HUES64 (cell line): ENCODE data around the gene ARPC5L. TPM values are rescaled to one million over a fixed set of nuclear protein-coding genes. Genes with fewer than 3 reads are reported as not detected.

Experiments
- H3K27ac ChIP-seq: 2 replicates; pipeline ENCODE4 v1.7.0; 2013; ENCODE audit warnings: low read depth, low read length, inconsistent platforms
- H3K27me3 ChIP-seq: 2 replicates; pipeline ENCODE4 v1.6.1; 2013; ENCODE audit warnings: mild to moderate bottlenecking, low read length; ENCODE audit not compliant: insufficient read depth
- H3K36me3 ChIP-seq: 2 replicates; pipeline ENCODE4 v1.6.1; 2013; ENCODE audit warnings: mild to moderate bottlenecking, low read length; ENCODE audit not compliant: insufficient read depth
- H3K4me1 ChIP-seq: 2 replicates; pipeline ENCODE4 v1.6.1; 2013; ENCODE audit warnings: mild to moderate bottlenecking, low read length, moderate library complexity; ENCODE audit not compliant: insufficient read depth
- H3K4me3 ChIP-seq: 2 replicates; pipeline ENCODE4 v1.5.1; 2013; ENCODE audit warnings: mild to moderate bottlenecking, low read length, moderate library complexity
- H3K9ac ChIP-seq: 2 replicates; pipeline ENCODE4 v1.6.1; 2013; ENCODE audit warnings: mild to moderate bottlenecking, low read depth, low read length
- H3K9me3 ChIP-seq: 2 replicates; pipeline ENCODE4 v1.6.1; 2013; ENCODE audit warnings: low read depth, low read length; ENCODE audit not compliant: insufficient read depth
- WGBS: fragments of 150-250, 120-280 bp; methylation state at CpG from one replicate; pipeline ENCODE4 v1.1.7; 2013; ENCODE audit warnings: missing lambda C conversion rate; 5-methylcytosine and 5-hydroxymethylcytosine counted together
- polyA plus RNA-seq, 2 experiments: library from polyadenylated mRNA; stranded (reverse); fragments of 50-300 nt; gene quantifications; one replicate each; pipeline ENCODE4 v1.2.3, GENCODE V29; 2013

The ARPC5L gene
- 57.9 TPM for polyA plus RNA-seq (2013, experiment 1 of 2)
- polyA plus RNA-seq (2013, experiment 2 of 2), result 50.6 TPM

DNA sequence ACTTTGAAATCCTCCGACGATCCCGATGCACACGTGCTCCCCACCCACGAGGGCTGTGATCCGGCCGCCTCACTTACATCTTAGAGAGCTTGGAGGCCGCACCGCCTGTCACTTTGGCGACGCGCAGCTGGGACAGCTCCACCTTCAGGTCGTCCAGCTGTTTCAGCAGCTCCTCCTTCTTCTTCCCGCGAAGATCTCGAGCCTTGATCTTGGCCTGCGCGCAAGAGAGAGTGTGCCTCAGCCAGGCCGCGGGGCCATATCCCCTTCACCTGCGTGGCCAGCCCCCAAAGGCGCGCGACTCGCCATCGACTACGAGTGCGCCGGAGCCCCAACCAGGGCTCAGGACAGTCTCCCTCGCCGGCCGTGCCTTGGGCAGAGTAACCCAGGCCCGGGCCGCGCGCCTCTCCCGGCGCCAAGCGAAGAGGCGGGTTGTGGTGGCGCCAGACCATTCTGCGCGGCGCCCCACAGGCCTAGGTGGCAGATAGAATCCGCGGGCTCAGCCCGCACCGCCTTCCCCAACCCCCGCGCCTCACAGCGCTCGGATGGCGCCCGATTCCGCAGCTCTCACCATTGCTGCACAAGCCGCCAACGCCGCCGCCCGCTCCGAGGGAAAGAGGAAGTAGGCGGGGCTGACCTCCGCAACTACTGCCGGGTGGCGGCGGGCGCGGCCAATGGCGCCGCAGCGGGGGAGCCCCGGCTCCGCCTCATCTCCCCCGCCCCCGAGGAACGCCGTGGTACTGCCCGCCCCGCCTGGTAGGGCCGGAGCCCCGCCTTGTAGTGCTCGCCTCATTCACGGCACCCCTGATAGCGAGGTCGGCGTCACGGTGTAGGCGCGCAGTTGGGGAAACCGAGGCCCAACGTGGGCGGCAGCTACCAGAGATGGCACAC lies at the start of gene ARPC5L, which contains the start of gene RPL35:
ARPC5L (plus strand) TSS at position 789 of the 888 bp plus-strand sequence. CDS start 7,161 bp downstream, outside the sequence.
RPL35 (minus strand) TSS at position 616 of the 888 bp plus-strand sequence; CDS start at position 571, 45 bp downstream.
- WGBS, result under 1% methylated on average over 92 of the region's 92 CpGs
- peaks cover 8% of the 10 kb centered on the region for H3K4me1 ChIP-seq
- no peaks in the 10 kb centered on the region for H3K27me3 ChIP-seq
- H3K36me3 ChIP-seq, result peaks cover 48% of the 10 kb centered on the region
- peak within 1 kb of the TSS; percentile 97 for H3K27ac ChIP-seq
- H3K9ac ChIP-seq, result peak within 1 kb of the TSS; percentile 99
- no peaks in the 10 kb centered on the region for H3K9me3 ChIP-seq
- H3K4me3 ChIP-seq, result peak within 1 kb of the TSS; percentile 97

DNA sequence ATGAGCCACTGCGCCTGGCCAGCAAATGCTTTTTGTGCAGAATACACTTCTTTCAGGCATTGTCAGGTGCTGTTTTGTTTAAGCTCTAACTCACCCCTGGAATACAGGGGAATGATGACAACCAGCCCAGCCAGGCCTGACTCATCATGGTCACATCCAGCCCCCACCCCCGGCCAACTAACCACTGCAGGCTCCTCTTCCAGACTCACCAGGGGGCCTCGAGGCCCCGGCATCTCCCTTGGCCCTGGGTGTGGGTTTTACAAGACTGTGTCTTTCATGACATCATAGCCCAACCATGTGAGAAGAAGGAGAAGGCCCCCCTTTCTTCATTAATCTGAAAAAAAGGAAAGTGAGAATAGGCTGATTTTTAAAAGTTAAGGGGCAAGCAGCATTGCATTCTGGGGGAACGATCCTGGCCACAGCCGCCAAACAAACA lies 49.5 kb upstream of the ARPC5L start:
- no peaks in the 10 kb centered on the region for H3K36me3 ChIP-seq
- WGBS, result 64% methylated on average over 6 of the region's 6 CpGs
- no peak overlapping the region for H3K9ac ChIP-seq

DNA sequence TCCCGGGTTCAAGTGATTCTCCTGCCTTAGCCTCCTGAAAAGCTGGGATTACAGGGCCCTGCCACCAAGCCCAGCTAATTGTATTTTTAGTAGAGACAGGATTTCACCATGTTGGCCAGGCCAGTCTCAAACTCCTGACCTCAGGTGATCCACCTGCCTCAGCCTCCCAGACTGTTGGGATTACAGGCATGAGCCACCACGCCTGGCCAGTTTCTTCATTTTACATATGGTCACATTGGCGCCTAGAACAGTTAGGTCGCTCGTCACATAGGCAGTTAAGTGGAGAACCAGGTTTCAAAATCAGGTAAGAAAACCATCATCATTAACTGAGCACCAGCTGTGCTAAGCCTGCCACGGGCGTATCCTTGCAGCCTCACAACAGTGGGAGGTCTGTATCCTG lies 48.9 kb upstream of the ARPC5L start:
- Histone ChIP-seq H3K36me3 (no peaks in the 10 kb centered on the region), H3K27me3 (no peaks in the 10 kb centered on the region), H3K9ac (no peak overlapping the region), H3K4me3 (no peak overlapping the region), H3K4me1 (peaks cover 28% of the 10 kb centered on the region), H3K27ac (no peak overlapping the region), H3K9me3 (no peaks in the 10 kb centered on the region)
- 81% methylated on average over 7 of the region's 7 CpGs for WGBS

More for the DNA sequence above, 49.5 kb upstream of the ARPC5L start:
- no peak overlapping the region for H3K4me3 ChIP-seq
- no peaks in the 10 kb centered on the region for H3K27me3 ChIP-seq
- no peaks in the 10 kb centered on the region for H3K9me3 ChIP-seq
- H3K4me1 ChIP-seq, result peaks cover 28% of the 10 kb centered on the region
- H3K27ac ChIP-seq, result no peak overlapping the region

DNA sequence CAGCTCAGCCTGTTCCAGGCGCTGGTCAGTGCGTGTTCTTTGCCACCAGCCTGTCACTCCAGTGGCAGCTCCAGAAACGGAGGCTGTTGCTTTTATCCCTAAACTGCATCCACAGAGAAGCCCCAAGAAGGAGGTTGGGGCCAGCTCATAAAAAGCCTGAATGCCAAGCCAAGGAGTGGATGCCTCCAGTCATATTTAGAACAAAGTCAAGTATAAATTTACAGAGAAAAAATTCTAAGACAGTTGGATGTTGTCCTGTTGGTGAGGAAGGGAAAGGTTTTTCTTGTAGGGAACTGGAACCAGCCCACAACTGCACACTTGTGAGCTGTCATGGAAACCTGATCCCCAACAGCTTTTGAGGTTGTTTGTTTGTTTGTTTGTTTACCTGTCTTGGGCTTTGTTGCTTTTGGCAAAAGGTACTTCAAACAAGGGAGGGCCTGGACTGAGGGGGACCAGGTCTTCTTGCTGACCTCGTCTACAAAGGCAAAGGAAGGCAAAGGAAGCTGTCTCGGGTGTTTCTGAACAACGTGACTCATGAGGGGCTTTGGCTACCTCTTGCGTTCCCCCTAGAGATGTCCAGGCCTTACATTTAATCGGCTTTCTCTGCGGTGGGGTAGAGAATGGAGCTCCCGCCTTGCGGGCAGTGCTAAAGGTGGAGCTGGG lies 48.3 kb upstream of the ARPC5L start:
- H3K27ac ChIP-seq, result no peak overlapping the region
- 79% methylated on average over 11 of the region's 11 CpGs for WGBS
- no peaks in the 10 kb centered on the region for H3K27me3 ChIP-seq
- H3K36me3 ChIP-seq, result no peaks in the 10 kb centered on the region
- H3K4me1 ChIP-seq, result peaks cover 30% of the 10 kb centered on the region
- H3K9ac ChIP-seq, result no peak overlapping the region
- H3K4me3 ChIP-seq, result no peak overlapping the region
- no peaks in the 10 kb centered on the region for H3K9me3 ChIP-seq

DNA sequence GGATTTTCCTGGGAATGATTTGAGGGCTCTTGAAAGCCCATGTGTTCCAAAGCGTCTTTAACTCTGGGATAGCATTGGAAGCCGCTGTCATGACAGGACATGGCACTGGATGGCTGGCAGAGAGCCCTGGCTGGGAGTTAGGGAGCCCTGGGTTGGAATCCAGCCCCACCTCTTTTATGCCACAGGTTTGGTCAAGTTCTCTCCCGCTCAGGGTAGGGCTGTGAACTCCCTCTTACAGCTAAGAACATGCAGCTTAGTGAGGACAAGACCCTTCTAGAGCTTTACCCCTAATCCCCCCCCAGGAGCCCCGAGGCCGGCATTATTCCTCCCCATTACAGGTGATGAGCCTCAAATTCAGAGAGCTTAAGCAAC lies 47.8 kb upstream of the ARPC5L start:
- 89% methylated on average over 5 of the region's 5 CpGs for WGBS
- Histone ChIP-seq H3K4me1 (peaks cover 32% of the 10 kb centered on the region), H3K9me3 (no peaks in the 10 kb centered on the region), H3K27ac (no peak overlapping the region), H3K9ac (no peak overlapping the region), H3K36me3 (no peaks in the 10 kb centered on the region), H3K4me3 (no peak overlapping the region), H3K27me3 (no peaks in the 10 kb centered on the region)

DNA sequence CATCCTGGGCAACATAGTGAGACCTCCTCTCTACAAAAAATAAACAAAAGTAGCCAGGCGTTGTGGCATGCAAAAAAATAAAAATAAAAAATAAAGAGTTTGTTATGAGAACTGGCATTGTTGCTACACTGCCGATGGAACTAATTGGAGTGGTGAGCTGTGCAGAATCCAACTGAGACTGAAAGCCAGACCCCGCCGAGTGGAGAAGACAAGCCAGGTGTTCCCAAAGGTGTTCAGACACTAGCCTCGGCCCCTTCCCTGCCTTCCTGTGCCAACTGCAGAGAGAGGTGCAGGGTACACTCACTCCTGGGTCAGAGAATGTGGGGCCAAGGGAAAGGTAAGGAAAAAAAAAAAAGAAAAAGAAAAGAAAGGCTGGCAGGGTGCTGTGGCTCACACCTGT lies 46.3 kb upstream of the ARPC5L start:
- no peak overlapping the region for H3K4me3 ChIP-seq
- no peaks in the 10 kb centered on the region for H3K9me3 ChIP-seq
- H3K36me3 ChIP-seq, result no peaks in the 10 kb centered on the region
- H3K27me3 ChIP-seq, result no peaks in the 10 kb centered on the region
- H3K9ac ChIP-seq, result no peak overlapping the region
- whole genome bisulfite sequencing, result 95% methylated on average over 5 of the region's 5 CpGs
- H3K4me1 ChIP-seq, result peaks cover 27% of the 10 kb centered on the region
- no peak overlapping the region for H3K27ac ChIP-seq

DNA sequence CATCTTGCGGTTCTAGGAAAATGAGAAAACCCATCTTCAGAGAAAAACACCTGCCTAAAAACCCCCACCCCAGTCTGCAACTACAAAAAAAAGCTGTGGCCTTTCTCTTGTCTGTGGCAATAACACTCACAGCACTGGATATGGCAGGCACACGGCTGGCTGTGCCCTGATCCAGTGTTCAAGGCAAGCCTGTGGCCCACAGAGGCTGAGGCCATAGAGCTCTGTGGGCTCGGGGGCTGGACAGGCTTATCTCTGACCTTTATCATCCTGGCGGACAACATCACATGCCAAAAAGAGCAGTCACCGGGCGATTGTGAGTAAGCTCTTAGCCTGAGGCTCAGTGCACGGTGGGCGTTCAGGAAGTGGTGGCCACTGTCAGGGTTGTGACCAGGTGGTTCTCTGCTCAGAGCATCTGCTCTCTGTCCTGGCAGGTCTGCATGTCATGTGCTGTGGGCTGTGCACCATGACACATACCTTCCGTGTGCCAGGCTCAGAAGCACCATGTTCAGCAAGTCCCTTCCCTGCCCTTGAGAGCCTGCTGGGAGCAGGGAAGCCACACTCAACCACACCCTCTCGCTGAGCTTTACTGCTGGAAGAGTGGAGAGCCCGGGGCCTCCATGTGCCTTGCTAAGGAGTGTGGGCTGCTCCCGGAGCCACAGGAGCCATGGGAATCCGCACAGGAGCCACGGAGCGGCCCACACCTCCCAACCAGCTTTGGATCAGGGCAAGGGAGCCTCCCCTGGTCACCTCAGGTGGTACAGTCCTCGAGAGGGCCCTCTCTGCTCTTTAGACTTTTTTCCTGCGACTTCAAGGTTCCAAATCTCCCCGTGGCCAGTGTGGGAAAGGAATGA lies 43.3 kb upstream of the ARPC5L start:
- Histone ChIP-seq H3K36me3 (no peaks in the 10 kb centered on the region), H3K9ac (no peak overlapping the region), H3K27me3 (no peaks in the 10 kb centered on the region), H3K4me3 (no peak overlapping the region), H3K27ac (no peak overlapping the region), H3K4me1 (peaks cover 6% of the 10 kb centered on the region), H3K9me3 (no peaks in the 10 kb centered on the region)
- WGBS, result 79% methylated on average over 18 of the region's 18 CpGs

DNA sequence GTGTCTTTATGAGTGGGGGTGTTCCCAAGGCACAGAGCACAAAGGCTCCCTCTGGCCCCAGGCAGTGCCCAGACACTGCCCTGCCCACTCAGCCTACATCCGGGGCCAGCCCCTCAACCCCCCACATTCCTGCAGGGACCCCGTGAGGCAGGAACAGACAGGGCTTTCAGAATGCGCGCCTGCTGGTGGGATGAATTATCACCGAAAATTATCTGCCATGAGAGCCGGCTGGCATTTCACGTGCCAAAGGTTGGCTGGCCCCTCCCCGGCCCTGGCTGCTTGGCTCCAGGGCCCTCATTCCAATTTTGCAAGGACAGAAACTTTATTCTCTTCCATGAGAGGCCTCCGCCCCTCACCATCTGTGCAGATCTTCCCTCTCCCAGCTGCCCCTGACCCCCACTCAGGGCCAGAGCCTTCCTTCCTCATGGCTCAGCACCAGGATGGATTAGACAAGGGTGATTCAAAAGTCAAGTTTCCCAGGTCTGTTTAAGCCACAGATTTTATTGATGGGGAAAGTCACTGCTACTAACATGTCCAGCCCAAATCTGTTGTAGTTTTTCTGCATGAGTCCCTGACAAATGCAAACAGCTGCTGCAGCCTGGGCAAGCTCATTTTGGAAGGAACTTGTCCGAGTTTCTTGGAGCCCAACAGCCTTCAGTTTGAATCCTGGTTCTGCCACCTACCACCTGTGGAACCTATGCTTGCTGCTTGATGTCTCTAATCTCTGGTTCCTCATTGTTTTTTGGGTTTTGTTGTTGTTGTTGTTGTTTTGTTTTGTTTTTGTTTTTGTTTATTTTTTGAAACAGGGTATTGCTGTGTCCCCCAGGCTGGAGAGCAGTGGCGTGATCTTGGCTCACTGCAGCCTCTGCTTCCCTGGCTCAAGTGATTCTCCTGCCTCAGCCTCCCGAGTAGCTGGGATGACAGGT lies 41.0 kb upstream of the ARPC5L start:
- H3K36me3 ChIP-seq, result no peaks in the 10 kb centered on the region
- H3K9me3 ChIP-seq, result no peaks in the 10 kb centered on the region
- no peaks in the 10 kb centered on the region for H3K27me3 ChIP-seq
- no peak overlapping the region for H3K9ac ChIP-seq
- peaks cover 5% of the 10 kb centered on the region; the same call in 1 of the 2 replicates for H3K4me1 ChIP-seq
- no peak overlapping the region for H3K4me3 ChIP-seq
- H3K27ac ChIP-seq, result no peak overlapping the region
- WGBS, result 88% methylated on average over 12 of the region's 12 CpGs

DNA sequence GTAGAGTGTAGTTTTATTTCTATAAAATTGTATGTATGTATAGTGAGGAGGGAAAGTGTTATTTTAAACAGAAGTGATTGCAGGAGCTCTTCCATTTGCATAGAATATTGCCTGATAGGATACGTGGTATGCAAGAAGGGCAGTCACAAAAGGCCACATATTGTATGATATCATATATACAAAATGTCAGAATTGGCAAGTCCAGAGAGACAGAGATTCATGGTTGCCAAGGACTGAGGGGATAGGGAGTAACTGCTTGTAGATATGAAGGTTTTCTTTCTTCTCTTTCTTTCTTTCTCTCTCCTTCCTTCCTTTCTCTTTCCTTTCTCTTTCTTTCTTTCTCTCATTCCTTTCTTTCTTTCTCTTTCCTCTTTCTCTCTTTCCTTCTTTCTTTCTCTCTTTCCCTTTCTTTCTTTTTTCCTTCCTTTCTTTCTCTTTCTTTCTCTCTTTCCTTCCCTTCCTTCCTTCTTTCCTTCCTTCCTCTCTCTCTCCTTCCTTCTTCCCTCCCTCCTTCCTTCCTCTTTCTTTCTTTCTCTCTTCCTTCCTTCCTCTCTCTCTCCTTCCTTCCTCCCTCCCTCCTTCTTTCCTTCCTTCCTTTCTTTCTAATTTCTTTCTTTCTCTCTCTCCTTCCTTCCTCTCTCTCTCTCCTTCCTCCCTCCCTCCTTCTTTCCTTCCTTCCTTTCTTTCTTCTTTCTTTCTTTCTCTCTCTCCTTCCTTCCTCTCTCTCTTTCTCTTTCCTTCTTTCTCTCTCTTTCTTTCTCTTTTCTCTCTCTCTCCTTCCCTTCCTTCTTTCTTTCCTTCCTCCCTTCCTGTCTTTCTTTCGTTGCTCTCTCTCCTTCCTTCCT lies 33.2 kb upstream of the ARPC5L start:
- no peaks in the 10 kb centered on the region for H3K36me3 ChIP-seq
- H3K9ac ChIP-seq, result no peak overlapping the region
- 68% methylated on average over 2 of the region's 2 CpGs for WGBS
- H3K9me3 ChIP-seq, result 0 out of 2 replicates have a peak, but pooled peaks cover 4% of the 10 kb centered on the region
- no peaks in the 10 kb centered on the region for H3K27me3 ChIP-seq
- no peak overlapping the region for H3K4me3 ChIP-seq
- H3K4me1 ChIP-seq, result peaks cover 8% of the 10 kb centered on the region
- no peak overlapping the region for H3K27ac ChIP-seq
